Mesenchymal stem cell (in vitro differentiated cells and primary cell): ENCODE data around the gene MICALL1.

Experiments used
- DNase-seq: peaks from one replicate; pipeline ENCODE4 v3.0.0-alpha.2; 2013
- H2AFZ ChIP-seq: one replicate; pipeline ENCODE4 v1.6.1; 2013; ENCODE audit warnings: low read depth, mild to moderate bottlenecking, control low read depth, inconsistent platforms, low read length, moderate library complexity
- H2AK5ac ChIP-seq: 2 replicates; pipeline ENCODE4 v1.6.1; 2013; ENCODE audit warnings: low read length, moderate library complexity, mild to moderate bottlenecking, inconsistent platforms; ENCODE audit not compliant: severe bottlenecking
- H2BK120ac ChIP-seq: one replicate; pipeline ENCODE4 v1.6.1; 2013; ENCODE audit warnings: low read depth, mild to moderate bottlenecking, inconsistent platforms, low read length, moderate library complexity
- H2BK12ac ChIP-seq, 2 experiments: one replicate each; pipeline ENCODE4 v1.6.1; 2013; ENCODE audit warnings: inconsistent platforms in 2 of 2, low read length in 2 of 2, mild to moderate bottlenecking in 2 of 2, moderate library complexity in 2 of 2, control low read depth in 1 of 2
- H2BK15ac ChIP-seq: one replicate; pipeline ENCODE4 v1.6.1; 2013; ENCODE audit warnings: mild to moderate bottlenecking, low read depth, inconsistent platforms; ENCODE audit not compliant: poor library complexity, severe bottlenecking
- H2BK5ac ChIP-seq: 2 replicates; pipeline ENCODE4 v1.6.1; 2013; ENCODE audit warnings: low read depth, mild to moderate bottlenecking, low read length, control low read depth, inconsistent platforms; ENCODE audit not compliant: poor library complexity, severe bottlenecking
- H3K14ac ChIP-seq, 2 experiments: one replicate each; pipeline ENCODE4 v1.6.1; 2013; ENCODE audit warnings: inconsistent platforms in 2 of 2, low read length in 2 of 2, control low read depth in 1 of 2, mild to moderate bottlenecking in 1 of 2, moderate library complexity in 1 of 2
- H3K18ac ChIP-seq, 2 experiments: one replicate each; pipeline ENCODE4 v1.6.1; 2013; ENCODE audit warnings: inconsistent platforms in 2 of 2, low read length in 2 of 2, control low read depth in 1 of 2, low read depth in 1 of 2, mild to moderate bottlenecking in 1 of 2
- H3K23ac ChIP-seq, 2 experiments: one replicate each; pipeline ENCODE4 v1.6.1; 2013; ENCODE audit warnings: inconsistent platforms in 2 of 2, low read length in 2 of 2, mild to moderate bottlenecking in 2 of 2, moderate library complexity in 2 of 2, control low read depth in 1 of 2
- H3K27ac ChIP-seq: 2 replicates; pipeline ENCODE4 v1.5.1; 2013; ENCODE audit warnings: mild to moderate bottlenecking, moderate library complexity, low read length, control low read depth, inconsistent platforms; ENCODE audit not compliant: poor library complexity, severe bottlenecking
- H3K27me3 ChIP-seq, 2 experiments: 2 replicates each; pipeline versions ENCODE4 v1.6.1 to v1.7.0; 2013; ENCODE audit warnings: low read length in 2 of 2, mild to moderate bottlenecking in 2 of 2, moderate library complexity in 2 of 2, control low read depth in 1 of 2, inconsistent platforms in 1 of 2; ENCODE audit not compliant: control insufficient read depth in 1 of 2, insufficient read depth in 1 of 2
- H3K36me3 ChIP-seq, 2 experiments: 2 replicates each; pipeline versions ENCODE4 v1.6.1 to v1.7.0; 2013; ENCODE audit warnings: low read length in 2 of 2, control low read depth in 1 of 2, inconsistent platforms in 1 of 2, low read depth in 1 of 2, mild to moderate bottlenecking in 1 of 2; ENCODE audit not compliant: insufficient read depth in 2 of 2, control insufficient read depth in 1 of 2
- H3K4ac ChIP-seq, 2 experiments: one replicate each; pipeline ENCODE4 v1.6.1; 2013; ENCODE audit warnings: inconsistent platforms in 2 of 2, low read length in 2 of 2, mild to moderate bottlenecking in 2 of 2, moderate library complexity in 2 of 2, control low read depth in 1 of 2, low read depth in 1 of 2
- H3K4me1 ChIP-seq: 2 replicates; pipeline ENCODE4 v1.6.1; 2013; ENCODE audit warnings: low read depth, low read length, control low read depth; ENCODE audit not compliant: control insufficient read depth, insufficient read depth
- H3K4me2 ChIP-seq: 2 replicates; pipeline ENCODE4 v1.6.1; 2013; ENCODE audit warnings: low read length, mild to moderate bottlenecking, inconsistent platforms; ENCODE audit not compliant: poor library complexity, severe bottlenecking
- H3K4me3 ChIP-seq, 2 experiments: 2 replicates each; pipeline versions ENCODE4 v1.5.1 to v1.7.0; 2013; ENCODE audit warnings: low read length in 2 of 2, mild to moderate bottlenecking in 2 of 2, control low read depth in 1 of 2, low read depth in 1 of 2; ENCODE audit not compliant: insufficient read depth in 1 of 2
- H3K79me1 ChIP-seq: replicated peaks from 2 replicates; pipeline ENCODE4 v1.6.1; 2013; ENCODE audit warnings: mild to moderate bottlenecking, control low read depth, low read length, inconsistent platforms; ENCODE audit not compliant: poor library complexity, severe bottlenecking
- H3K9ac ChIP-seq: 2 replicates; pipeline ENCODE4 v1.7.0; 2013; ENCODE audit warnings: mild to moderate bottlenecking, low read length, moderate library complexity
- H3K9me3 ChIP-seq: 2 replicates; pipeline ENCODE4 v1.7.0; 2013; ENCODE audit warnings: mild to moderate bottlenecking, low read length; ENCODE audit not compliant: control insufficient read depth
- H4K8ac ChIP-seq: one replicate; pipeline ENCODE4 v1.6.1; 2013; ENCODE audit warnings: inconsistent platforms, mild to moderate bottlenecking, low read length, moderate library complexity
- H4K91ac ChIP-seq: one replicate; pipeline ENCODE4 v1.6.1; 2013; ENCODE audit warnings: mild to moderate bottlenecking, low read length, inconsistent platforms
- WGBS: methylation state at CpG from one replicate; pipeline ENCODE4 v1.1.7; 2013; ENCODE audit warnings: mixed read lengths; 5-methylcytosine and 5-hydroxymethylcytosine counted together

Gene MICALL1

DNA sequence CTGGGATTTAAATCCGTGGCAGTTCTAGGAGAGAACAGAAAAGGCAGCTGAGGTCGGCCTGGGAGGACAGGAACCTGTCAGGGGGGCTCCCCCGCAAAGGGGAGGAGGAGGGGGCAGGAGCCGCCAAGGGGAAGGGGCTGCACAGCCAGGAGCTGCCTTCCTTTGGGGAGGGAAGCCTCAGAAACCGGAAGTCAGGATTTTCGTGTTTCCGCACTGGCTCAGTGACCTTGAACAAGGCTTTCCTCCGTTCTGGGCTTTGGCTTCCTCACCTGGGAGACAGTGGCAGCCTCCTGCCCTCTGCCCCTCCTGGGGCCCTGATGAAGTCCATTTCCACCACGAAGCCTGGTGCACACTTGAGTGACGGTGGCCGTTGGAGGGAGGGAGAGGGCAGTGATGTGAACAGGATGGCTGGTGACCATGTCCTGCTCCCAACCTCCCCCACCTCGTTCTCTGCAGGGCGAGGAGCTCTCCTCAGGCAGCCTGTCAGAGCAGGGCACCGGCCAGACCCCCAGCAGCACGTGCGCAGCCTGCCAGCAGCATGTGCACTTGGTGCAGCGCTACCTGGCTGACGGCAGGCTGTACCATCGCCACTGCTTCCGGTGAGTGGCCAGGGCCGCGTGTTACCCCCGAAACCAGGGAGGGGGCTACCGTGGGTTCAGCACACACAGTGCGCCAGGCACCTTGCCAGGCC, 12.6 kb downstream of the MICALL1 start:
- no peak overlapping the region for H2AK5ac ChIP-seq
- no peak overlapping the region for H3K27ac ChIP-seq
- H3K4me3 ChIP-seq, result peak overlapping the region in 1 of 2 experiments; percentile 25
- H2BK15ac ChIP-seq, result no peak overlapping the region
- no peak overlapping the region for H3K14ac ChIP-seq
- peaks cover 3% of the 10 kb centered on the region for H3K4me1 ChIP-seq
- no peak overlapping the region for H4K8ac ChIP-seq
- no peak overlapping the region for H2BK12ac ChIP-seq
- H2AFZ ChIP-seq, result no peak overlapping the region
- no peak overlapping the region for H3K9ac ChIP-seq
- DNase-seq, result no peak
- H3K4ac ChIP-seq, result no peak overlapping the region
- peaks cover 39% of the 10 kb centered on the region for H3K79me1 ChIP-seq
- no peak overlapping the region for H2BK5ac ChIP-seq
- no peak overlapping the region for H2BK120ac ChIP-seq
- H3K9me3 ChIP-seq, result no peaks in the 10 kb centered on the region
- no peaks in the 10 kb centered on the region for H3K27me3 ChIP-seq
- WGBS, result 97% methylated on average over 25 of the region's 25 CpGs
- H3K18ac ChIP-seq, result no peak overlapping the region
- peaks cover 78 to 80% of the 10 kb centered on the region in 2 experiments for H3K36me3 ChIP-seq
- H4K91ac ChIP-seq, result peak overlapping the region; percentile 78
- H3K4me2 ChIP-seq, result no peak overlapping the region
- H3K23ac ChIP-seq, result no peak overlapping the region

DNA sequence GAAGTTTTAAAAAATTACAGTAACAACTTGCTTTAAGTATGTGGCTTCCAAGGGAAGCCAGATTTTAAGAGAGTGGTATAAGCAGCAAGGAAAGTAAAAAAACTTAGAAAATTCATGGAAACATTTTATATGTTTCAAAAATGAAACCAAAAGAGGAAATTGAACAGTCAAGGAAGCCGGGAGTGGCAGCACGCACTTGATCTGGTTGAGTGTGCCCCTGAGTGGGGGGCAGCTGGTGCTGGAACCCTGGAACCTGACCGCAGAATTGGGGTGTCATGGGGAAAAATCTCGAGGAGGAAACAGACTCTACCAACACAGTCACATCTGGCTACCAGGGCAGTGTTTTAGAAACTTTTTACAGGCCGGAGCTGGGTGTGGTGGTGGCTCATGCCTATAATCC, 14.0 kb downstream of the MICALL1 start:
- H2AFZ ChIP-seq, result no peak overlapping the region
- peaks cover 83 to 86% of the 10 kb centered on the region in 2 experiments for H3K36me3 ChIP-seq
- DNase-seq, result no peak
- H3K4me2 ChIP-seq, result no peak overlapping the region
- H3K4me1 ChIP-seq, result peaks cover 5% of the 10 kb centered on the region
- H4K91ac ChIP-seq, result no peak overlapping the region
- no peaks in the 10 kb centered on the region for H3K27me3 ChIP-seq
- H2BK12ac ChIP-seq, result no peak overlapping the region
- H3K14ac ChIP-seq, result no peak overlapping the region
- 98% methylated on average over 5 of the region's 5 CpGs for WGBS
- H3K9me3 ChIP-seq, result no peaks in the 10 kb centered on the region
- no peak overlapping the region for H2AK5ac ChIP-seq
- H2BK5ac ChIP-seq, result no peak overlapping the region
- H2BK15ac ChIP-seq, result no peak overlapping the region
- no peak overlapping the region for H3K4ac ChIP-seq
- no peak overlapping the region for H3K4me3 ChIP-seq
- no peak overlapping the region for H2BK120ac ChIP-seq
- H3K9ac ChIP-seq, result no peak overlapping the region
- peaks cover 44% of the 10 kb centered on the region for H3K79me1 ChIP-seq
- H4K8ac ChIP-seq, result no peak overlapping the region
- no peak overlapping the region for H3K18ac ChIP-seq
- no peak overlapping the region for H3K27ac ChIP-seq
- H3K23ac ChIP-seq, result no peak overlapping the region

DNA sequence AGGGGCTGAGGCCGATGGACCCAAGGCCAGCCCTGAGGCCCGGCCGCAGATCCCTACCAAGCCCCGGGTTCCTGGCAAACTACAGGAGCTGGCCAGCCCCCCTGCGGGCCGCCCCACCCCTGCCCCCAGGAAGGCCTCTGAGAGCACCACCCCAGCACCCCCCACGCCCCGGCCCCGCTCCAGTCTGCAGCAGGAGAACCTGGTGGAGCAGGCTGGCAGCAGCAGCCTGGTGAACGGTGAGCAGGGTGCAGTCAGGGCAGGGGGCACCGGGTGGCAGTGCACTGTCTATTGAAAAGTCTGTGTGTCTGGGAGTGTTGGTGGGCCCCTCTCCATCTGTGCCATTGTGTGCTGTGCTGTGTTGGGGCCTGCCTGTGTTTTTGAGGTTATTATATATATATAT, 16.1 kb downstream of the MICALL1 start:
- Histone ChIP-seq H3K18ac (no peak overlapping the region), H2AFZ (no peak overlapping the region), H4K91ac (no peak overlapping the region), H3K27me3 (no peaks in the 10 kb centered on the region), H3K4me3 (no peak overlapping the region), H3K14ac (no peak overlapping the region), H3K23ac (no peak overlapping the region), H2BK12ac (no peak overlapping the region), H3K79me1 (peaks cover 44% of the 10 kb centered on the region), H2BK15ac (no peak overlapping the region), H2AK5ac (no peak overlapping the region), H2BK5ac (no peak overlapping the region), H3K36me3 (peaks cover 83 to 89% of the 10 kb centered on the region in 2 experiments), H3K4me1 (peaks cover 7% of the 10 kb centered on the region), H3K9me3 (no peaks in the 10 kb centered on the region), H2BK120ac (no peak overlapping the region), H3K4ac (no peak overlapping the region), H3K4me2 (no peak overlapping the region), H4K8ac (no peak overlapping the region), H3K9ac (no peak overlapping the region), H3K27ac (no peak overlapping the region)
- WGBS, result 98% methylated on average over 10 of the region's 11 CpGs
- no peak for DNase-seq

DNA sequence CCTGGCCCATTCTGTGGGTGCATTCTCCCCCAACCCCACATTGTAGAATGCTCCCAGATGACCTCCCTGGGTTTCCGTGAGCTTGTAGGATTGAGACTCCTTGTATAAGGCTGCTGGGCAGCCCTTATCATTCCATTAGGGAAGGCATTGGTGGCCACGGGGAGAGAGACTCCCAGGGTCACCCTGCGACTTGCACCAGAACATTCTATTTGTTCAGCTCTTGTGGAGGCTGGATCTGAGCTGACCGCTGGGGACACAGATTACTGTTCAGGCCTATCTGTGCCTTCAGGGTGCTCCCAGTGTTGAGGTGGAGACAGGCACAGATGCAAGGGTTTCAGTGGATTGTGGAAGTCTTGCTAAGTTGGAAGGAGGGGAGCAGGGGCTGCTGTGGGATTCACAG, 17.8 kb downstream of the MICALL1 start:
- Histone ChIP-seq H2AFZ (no peak overlapping the region), H3K18ac (no peak overlapping the region), H3K79me1 (peaks cover 44% of the 10 kb centered on the region), H2BK15ac (no peak overlapping the region), H2BK120ac (no peak overlapping the region), H3K23ac (peak overlapping the region in 1 of 2 experiments; percentile 34), H3K27ac (no peak overlapping the region), H3K9me3 (no peaks in the 10 kb centered on the region), H3K4me1 (peaks cover 6% of the 10 kb centered on the region), H3K4me3 (no peak overlapping the region), H3K36me3 (peaks cover 81 to 87% of the 10 kb centered on the region in 2 experiments), H2BK5ac (no peak overlapping the region), H3K14ac (no peak overlapping the region), H2AK5ac (no peak overlapping the region), H3K4me2 (no peak overlapping the region), H4K8ac (no peak overlapping the region), H3K4ac (no peak overlapping the region), H2BK12ac (no peak overlapping the region), H4K91ac (no peak overlapping the region), H3K9ac (no peak overlapping the region), H3K27me3 (no peaks in the 10 kb centered on the region)
- DNase-seq, result no peak
- WGBS, result 93% methylated on average over 4 of the region's 4 CpGs
